OCI-LY7 (cell line): Measurements from ENCODE around the gene FDPS.

ENCODE experiments used
- CTCF ChIP-seq: fragments of 200-600 bp; sonication (generic); conservative IDR thresholded peaks from 2 replicates; pipeline ENCODE4 v1.5.1; 2014; ENCODE audit warnings: mild to moderate bottlenecking, antibody characterized with exemption, low read length, moderate library complexity, mixed read lengths
- EZH2phosphoT487 ChIP-seq: fragments of 200-600 bp; sonication (generic); IDR thresholded peaks from 2 replicates; pipeline ENCODE4 v1.6.1; 2018; ENCODE audit warnings: low read depth, borderline replicate concordance, mild to moderate bottlenecking, mixed run types, antibody characterized with exemption, low read length, moderate library complexity, mixed read lengths

- TF ChIP-seq CTCF: no peak
- TF ChIP-seq EZH2phosphoT487: no peak
Observed at GRCh38 chr1:155260276-155260675, 48.4 kb upstream of the FDPS start.
